GM21717 (cell line): ENCODE results near the gene KCNN2.
A peak's percentile ranks its signal among the peaks of the same experiment; 100 is the strongest.
"Not testable (repeated sequence)": the region's sequence is repeated elsewhere in the genome, so short reads cannot be mapped to it uniquely, and the experiment has no call there.

Experiments
- ATAC-seq: cut with Tn5 transposase; IDR thresholded peaks from one replicate; pipeline ENCODE4 v1.9.1; 2021; ENCODE audit warnings: mild to moderate bottlenecking, moderate library complexity; ENCODE audit not compliant: unreplicated experiment

The KCNN2 gene

GRCh38 chr5:114418176-114419066 is 56.6 kb downstream of the KCNN2 start:
- peak; percentile 98 for ATAC-seq

- peak; percentile 24 for ATAC-seq
These were observed 57.2 kb downstream of the KCNN2 start for GRCh38 chr5:114419067-114419388.

GRCh38 chr5:114419959-114420358 is 58.1 kb downstream of the KCNN2 start:
- no peak for ATAC-seq

GRCh38 chr5:114427204-114427603 is 65.3 kb downstream of the KCNN2 start:
- ATAC-seq = no peak

GRCh38 chr5:114430532-114430931 is 68.7 kb downstream of the KCNN2 start:
- ATAC-seq = no peak

- ATAC-seq = not testable (repeated sequence)
These were observed 70.8 kb downstream of the KCNN2 start for GRCh38 chr5:114432684-114433083.

GRCh38 chr5:114434396-114435219 is 72.7 kb downstream of the KCNN2 start:
- no peak for ATAC-seq

- no peak for ATAC-seq
These were observed 73.3 kb downstream of the KCNN2 start for GRCh38 chr5:114435220-114435481.

- peak; percentile 83 for ATAC-seq
These were observed 74.0 kb downstream of the KCNN2 start for GRCh38 chr5:114435885-114436299.

- ATAC-seq = no peak
These were observed 76.1 kb downstream of the KCNN2 start for GRCh38 chr5:114437936-114438335.

- no peak for ATAC-seq
These were observed 76.6 kb downstream of the KCNN2 start for GRCh38 chr5:114438471-114438870.

GRCh38 chr5:114447084-114447773 is 85.4 kb downstream of the KCNN2 start:
- no peak for ATAC-seq

GRCh38 chr5:114448481-114448880 is 86.6 kb downstream of the KCNN2 start:
- ATAC-seq = no peak

GRCh38 chr5:114449860-114450421 is 88.1 kb downstream of the KCNN2 start:
- ATAC-seq = peak; percentile 97

- no peak for ATAC-seq
These were observed 88.6 kb downstream of the KCNN2 start for GRCh38 chr5:114450437-114450836.

- no peak for ATAC-seq
These were observed 96.9 kb downstream of the KCNN2 start for GRCh38 chr5:114458726-114459125.

GRCh38 chr5:114467171-114467570 is 105.3 kb downstream of the KCNN2 start:
- ATAC-seq = no peak

- ATAC-seq = no peak
These were observed 105.9 kb downstream of the KCNN2 start for GRCh38 chr5:114467729-114468128.

- no peak for ATAC-seq
These were observed 107.5 kb downstream of the KCNN2 start for GRCh38 chr5:114469372-114469771.

GRCh38 chr5:114471529-114471928 is 109.7 kb downstream of the KCNN2 start:
- ATAC-seq = no peak

GRCh38 chr5:114473541-114473940 is 111.7 kb downstream of the KCNN2 start:
- no peak for ATAC-seq
